ENCODE measurements around the gene TAS2R3.

DNA sequence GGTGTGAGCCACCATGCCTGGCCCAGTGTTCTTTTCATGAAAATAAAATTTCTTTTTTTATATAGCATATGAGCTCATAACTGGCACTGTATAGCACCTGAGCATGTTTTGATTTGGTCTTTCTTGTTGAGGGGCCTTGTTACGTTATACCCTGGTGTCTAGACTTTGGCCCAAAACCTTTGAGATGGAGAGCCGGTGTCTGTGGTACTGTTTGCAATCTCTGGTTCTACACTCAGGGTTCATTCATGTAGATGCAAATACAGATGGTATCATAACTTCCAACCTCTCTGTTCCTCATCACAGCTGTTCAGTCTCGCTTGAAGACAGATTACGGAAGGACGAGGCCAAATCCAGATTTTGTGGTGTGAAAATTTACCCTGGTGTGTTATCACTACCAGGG, 26.0 kb downstream of the TAS2R3 start, which contains the start of gene TAS2R5:
- TF ChIP-seq, protein P1, sequence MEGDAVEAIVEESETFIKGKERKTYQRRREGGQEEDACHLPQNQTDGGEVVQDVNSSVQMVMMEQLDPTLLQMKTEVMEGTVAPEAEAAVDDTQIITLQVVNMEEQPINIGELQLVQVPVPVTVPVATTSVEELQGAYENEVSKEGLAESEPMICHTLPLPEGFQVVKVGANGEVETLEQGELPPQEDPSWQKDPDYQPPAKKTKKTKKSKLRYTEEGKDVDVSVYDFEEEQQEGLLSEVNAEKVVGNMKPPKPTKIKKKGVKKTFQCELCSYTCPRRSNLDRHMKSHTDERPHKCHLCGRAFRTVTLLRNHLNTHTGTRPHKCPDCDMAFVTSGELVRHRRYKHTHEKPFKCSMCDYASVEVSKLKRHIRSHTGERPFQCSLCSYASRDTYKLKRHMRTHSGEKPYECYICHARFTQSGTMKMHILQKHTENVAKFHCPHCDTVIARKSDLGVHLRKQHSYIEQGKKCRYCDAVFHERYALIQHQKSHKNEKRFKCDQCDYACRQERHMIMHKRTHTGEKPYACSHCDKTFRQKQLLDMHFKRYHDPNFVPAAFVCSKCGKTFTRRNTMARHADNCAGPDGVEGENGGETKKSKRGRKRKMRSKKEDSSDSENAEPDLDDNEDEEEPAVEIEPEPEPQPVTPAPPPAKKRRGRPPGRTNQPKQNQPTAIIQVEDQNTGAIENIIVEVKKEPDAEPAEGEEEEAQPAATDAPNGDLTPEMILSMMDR (conservative IDR thresholded peaks at IDR 0.05): no peak
- no peak for TF ChIP-seq ZFX (IDR thresholded peaks at IDR 0.05)

All from C4-2B (cell line).